Endothelial cell of umbilical vein (primary cell): ENCODE results near the gene GALT. TPM values are rescaled to one million over a fixed set of nuclear protein-coding genes. Genes with fewer than 3 reads are reported as not detected.

ENCODE experiments used
- BruUV-seq: library from RNA; stranded (reverse); fragments of 400-500 nt; replicated peaks from 2 replicates; lab custom pipeline; 2021; lab: Mats Ljungman, UMichigan
- CTCF ChIA-PET: fragments of 300-600, 350-600 bp; sonication (Branson Sonifier 250); formaldehyde crosslinking; loops from one replicate; lab custom pipeline; 2021; ENCODE audit warnings: antibody characterized with exemption, inconsistent platforms; lab: Charles Lee
- POLR2A ChIA-PET: fragments of 300-600, 350-600 bp; sonication (Branson Sonifier 250); formaldehyde crosslinking; loops from one replicate; lab custom pipeline; 2021; ENCODE audit warnings: antibody characterized with exemption, inconsistent platforms; lab: Charles Lee
- DNase-seq: peaks from one replicate; pipeline ENCODE4 v3.0.0-alpha.2; 2011; ENCODE audit warnings: low read depth, low spot score
- FAIRE-seq: peaks from 2 replicates; lab custom pipeline; 2011; peaks lifted over from hg19 to GRCh38; lab: Jason Lieb, UNC
- H2AFZ ChIP-seq: 2 replicates; pipeline ENCODE4 v1.6.0; 2012; ENCODE audit warnings: low read depth, low read length, control low read depth, inconsistent platforms
- H3K27ac ChIP-seq: 2 replicates; pipeline ENCODE4 v1.5.1; 2011; ENCODE audit warnings: low read depth, mild to moderate bottlenecking, control low read depth, low read length, moderate library complexity; ENCODE audit not compliant: insufficient read depth
- H3K27me3 ChIP-seq, 2 experiments: 2 replicates each; pipeline versions ENCODE4 v1.6.0 to v1.6.1; 2011; ENCODE audit warnings: low read length in 2 of 2, mixed read lengths in 1 of 2; ENCODE audit not compliant: control insufficient read depth in 2 of 2, insufficient read depth in 2 of 2
- H3K36me3 ChIP-seq, 2 experiments: 2 replicates in 1 of 2; 3 replicates in 1 of 2; pipeline ENCODE4 v1.5.1; 2011; ENCODE audit warnings: low read length in 2 of 2, mild to moderate bottlenecking in 1 of 2, moderate library complexity in 1 of 2; ENCODE audit not compliant: control insufficient read depth in 2 of 2, insufficient read depth in 2 of 2; ENCODE audit errors: extremely low read depth in 1 of 2
- H3K4me1 ChIP-seq: 3 replicates; pipeline ENCODE4 v1.5.1; 2011; ENCODE audit warnings: mild to moderate bottlenecking, low read length; ENCODE audit not compliant: control insufficient read depth, insufficient read depth; ENCODE audit errors: extremely low read depth
- H3K4me2 ChIP-seq: 2 replicates; pipeline ENCODE4 v1.6.1; 2011; ENCODE audit warnings: low read length, control low read depth, mixed read lengths; ENCODE audit not compliant: insufficient read depth
- H3K4me3 ChIP-seq, 3 experiments: fragments of 200-600 bp in 1 of 3; sonication (generic), shearing (Covaris generic) in 1 of 3; replicated peaks in 1 of 3; 2 replicates each; pipeline ENCODE4 v1.5.1; 2011 to 2016; ENCODE audit warnings: control low read depth in 3 of 3, low read length in 3 of 3, mild to moderate bottlenecking in 2 of 3, inconsistent platforms in 1 of 3, low read depth in 1 of 3, moderate library complexity in 1 of 3; ENCODE audit not compliant: insufficient read depth in 1 of 3
- H3K79me2 ChIP-seq: 2 replicates; pipeline ENCODE4 v1.6.0; 2012; ENCODE audit warnings: low read length, inconsistent platforms; ENCODE audit not compliant: control insufficient read depth, insufficient read depth
- H3K9ac ChIP-seq: replicated peaks from 2 replicates; pipeline ENCODE3; 2011; ENCODE audit warnings: low read length, control low read depth; ENCODE audit not compliant: insufficient read depth; ENCODE audit errors: extremely low read depth
- H3K9me1 ChIP-seq: replicated peaks from 3 replicates; pipeline ENCODE4 v1.6.0; 2011; ENCODE audit warnings: mild to moderate bottlenecking, low read length; ENCODE audit not compliant: control insufficient read depth, insufficient read depth; ENCODE audit errors: extremely low read depth
- H3K9me3 ChIP-seq: replicated peaks from 2 replicates; pipeline ENCODE4 v1.5.1; 2012; ENCODE audit warnings: low read length, inconsistent platforms; ENCODE audit not compliant: control insufficient read depth, insufficient read depth
- H4K20me1 ChIP-seq: replicated peaks from 2 replicates; pipeline ENCODE3; 2011; ENCODE audit warnings: mild to moderate bottlenecking, low read length; ENCODE audit not compliant: control insufficient read depth, insufficient read depth; ENCODE audit errors: extremely low read depth
- EZH2 ChIP-seq: IDR thresholded peaks from 2 replicates; pipeline ENCODE4 v1.6.1; 2012; ENCODE audit warnings: borderline replicate concordance, low read depth, mild to moderate bottlenecking, moderate library complexity, low read length, inconsistent platforms; ENCODE audit not compliant: severe bottlenecking
- FOS ChIP-seq: IDR thresholded peaks from 2 replicates; pipeline ENCODE4 v1.6.1; 2011; ENCODE audit warnings: mild to moderate bottlenecking, low read length, moderate library complexity, borderline replicate concordance; ENCODE audit not compliant: insufficient read depth
- JUN ChIP-seq: IDR thresholded peaks from 2 replicates; pipeline ENCODE4 v1.6.1; 2011; ENCODE audit warnings: borderline replicate concordance, low read depth; ENCODE audit not compliant: insufficient read length, insufficient read depth
- MYC ChIP-seq: IDR thresholded peaks from one replicate; pipeline ENCODE4 v1.6.1; 2011; ENCODE audit warnings: mild to moderate bottlenecking, low read depth, low read length
- POLR2A ChIP-seq: IDR thresholded peaks from 2 replicates; pipeline ENCODE4 v1.6.1; 2012; ENCODE audit warnings: low read depth, mild to moderate bottlenecking, control low read depth, low read length
- dilution Hi-C: fragments of 300-500 bp; cut with MboI; formaldehyde crosslinking; loops from one replicate; pipeline ENCODE4 v1.15.0; 2019; ENCODE audit warnings: low sequenced_read_pairs; ENCODE audit not compliant: extremely low pct_ligation_motif_present
- intact Hi-C: fragments of 100-400 bp; cut with micrococcal nuclease; formaldehyde crosslinking; loops from one replicate; pipeline ENCODE4 v1.10.0; 2022
- polyA plus RNA-seq, 4 experiments: library from polyadenylated mRNA; depleted of rRNA in 3 of 4; stranded (reverse) in 3 of 4; unstranded in 1 of 4; fragments of >200 nt; gene quantifications; 2 replicates each; pipeline versions ENCODE4 v1.2.1 to v1.2.3, GENCODE V29; 2011 to 2012; ENCODE audit warnings: missing spikeins in 1 of 4
- total RNA-seq: library from RNA; stranded (reverse); gene quantifications from 2 replicates; pipeline ENCODE4 v1.2.3, GENCODE V29; 2021

The GALT gene
- total and polyA plus RNA-seq, 2 donors (not counting 3 experiments of a cell fraction or from before 2014, with no cell fraction given) = 36.6 to 58.5 TPM

DNA sequence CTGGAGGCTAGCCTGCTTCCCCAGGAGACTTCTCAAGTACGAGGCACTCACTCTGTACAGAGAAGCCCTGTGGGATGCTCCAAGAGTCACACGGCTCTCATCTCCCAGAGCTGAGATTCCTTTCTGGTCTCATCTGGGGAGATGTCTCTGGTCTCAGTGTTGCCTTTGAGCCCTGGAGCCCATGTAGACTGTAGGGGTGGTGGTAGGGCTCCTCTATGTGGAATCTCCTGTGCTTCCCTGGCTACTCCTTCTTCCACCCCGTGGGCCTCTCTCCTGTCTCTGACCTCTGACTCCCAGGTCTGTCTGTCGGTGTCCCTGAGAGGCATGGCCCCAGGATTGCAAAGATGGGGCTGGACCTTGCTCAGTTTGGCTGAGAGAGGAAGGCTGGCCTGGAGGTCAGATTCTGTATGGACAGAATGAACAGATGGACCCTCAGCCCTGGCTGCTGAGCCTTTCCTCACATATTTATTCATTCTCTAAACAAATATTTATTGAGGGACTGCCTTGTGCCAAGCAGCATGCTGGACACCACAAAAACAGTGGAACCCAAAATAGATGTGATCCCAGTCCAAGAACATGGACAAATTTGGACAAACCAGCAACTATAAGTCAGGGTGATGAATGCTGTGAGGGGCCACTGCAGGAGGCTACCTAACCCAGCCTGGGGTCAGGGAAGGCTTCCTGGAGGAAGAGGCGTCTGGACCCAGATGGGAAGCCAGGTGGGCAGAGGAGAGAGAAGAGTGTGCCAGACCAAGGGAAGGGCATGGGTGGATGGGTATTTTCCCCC, 42.0 kb downstream of the GALT start:
- H3K4me1 ChIP-seq = no peaks in the 10 kb centered on the region
- POLR2A ChIA-PET = no interaction called here
- no peak overlapping the region for H3K4me2 ChIP-seq
- no peak for DNase-seq
- H4K20me1 ChIP-seq = no peaks in the 10 kb centered on the region
- CTCF ChIA-PET = no interaction called here
- H3K9ac ChIP-seq = no peak overlapping the region
- H3K27ac ChIP-seq = no peak overlapping the region
- H3K27me3 ChIP-seq = peaks cover 4 to 7% of the 10 kb centered on the region in 2 experiments
- FAIRE-seq = no peak
- intact Hi-C loops = no loop called here
- dilution Hi-C loops = no loop called here
- no peak overlapping the region for H2AFZ ChIP-seq
- no peak overlapping the region for H3K4me3 ChIP-seq
- H3K79me2 ChIP-seq = no peaks in the 10 kb centered on the region
- H3K9me1 ChIP-seq = no peaks in the 10 kb centered on the region
- TF ChIP-seq MYC = no peak
- no peaks in the 10 kb centered on the region for H3K36me3 ChIP-seq
- BruUV-seq = no TSS peak
- no peaks in the 10 kb centered on the region for H3K9me3 ChIP-seq

DNA sequence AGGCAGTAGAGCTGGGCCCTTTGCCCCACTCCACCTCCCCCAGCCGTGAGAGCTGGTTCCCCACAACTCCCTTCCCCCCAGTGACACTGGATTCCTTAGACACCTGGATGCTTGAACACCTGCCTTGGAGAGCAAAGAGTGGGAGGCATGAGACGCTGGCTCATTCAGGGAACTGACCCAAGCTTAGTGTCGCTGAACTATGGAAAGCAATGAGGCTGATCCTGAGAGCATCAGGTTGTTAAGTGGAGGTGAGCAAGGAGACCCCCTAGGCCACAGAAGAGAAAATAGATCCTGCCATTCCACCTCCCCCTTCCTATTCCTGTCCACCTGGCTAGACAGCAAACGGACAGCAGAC, 42.6 kb downstream of the GALT start:
- no peaks in the 10 kb centered on the region for H3K36me3 ChIP-seq
- BruUV-seq = no TSS peak
- DNase-seq (no peak), FAIRE-seq (no peak)
- no peaks in the 10 kb centered on the region for H3K79me2 ChIP-seq
- peaks cover 4 to 7% of the 10 kb centered on the region in 2 experiments for H3K27me3 ChIP-seq
- H3K4me2 ChIP-seq = no peak overlapping the region
- no peaks in the 10 kb centered on the region for H3K4me1 ChIP-seq
- no peaks in the 10 kb centered on the region for H3K9me1 ChIP-seq
- ChIA-PET POLR2A (no interaction called here), CTCF (interaction anchor here (1.0 kb wide), 1 partner anchor 13 kb away, joined by 4 read pairs; no protein-coding TSS in a partner anchor)
- H3K9ac ChIP-seq = no peak overlapping the region
- no peak overlapping the region for H3K4me3 ChIP-seq
- no peak for TF ChIP-seq JUN
- TF ChIP-seq EZH2 = no peak
- no peak for TF ChIP-seq POLR2A
- no peak for TF ChIP-seq FOS
- H2AFZ ChIP-seq = no peak overlapping the region
- no peaks in the 10 kb centered on the region for H4K20me1 ChIP-seq
- dilution Hi-C loops (no loop called here), intact Hi-C loops (no loop called here)
- H3K27ac ChIP-seq = no peak overlapping the region
- H3K9me3 ChIP-seq = no peaks in the 10 kb centered on the region
